BLaER1 (cell line): ENCODE results near the gene MKX.
"Not testable (repeated sequence)": the region's sequence is repeated elsewhere in the genome, so short reads cannot be mapped to it uniquely, and the experiment has no call there.

Experiments used
- H3K27ac ChIP-seq: shearing (Covaris generic); formaldehyde crosslinking; 2 replicates; pipeline ENCODE4 v1.8.1; 2022
- H3K27me3 ChIP-seq: shearing (Covaris generic); formaldehyde crosslinking; 2 replicates; pipeline ENCODE4 v1.8.1; 2022
- H3K36me3 ChIP-seq: shearing (Covaris generic); formaldehyde crosslinking; 2 replicates; pipeline ENCODE4 v1.8.1; 2022
- H3K4me1 ChIP-seq: shearing (Covaris generic); formaldehyde crosslinking; 2 replicates; pipeline ENCODE4 v1.8.1; 2022
- H3K4me2 ChIP-seq: shearing (Covaris generic); formaldehyde crosslinking; 2 replicates; pipeline ENCODE4 v1.8.1; 2022
- H3K4me3 ChIP-seq: shearing (Covaris generic); formaldehyde crosslinking; 2 replicates; pipeline ENCODE4 v1.8.1; 2022
- H3K9ac ChIP-seq: shearing (Covaris generic); formaldehyde crosslinking; 2 replicates; pipeline ENCODE4 v1.8.1; 2022
- H3K9me3 ChIP-seq: shearing (Covaris generic); formaldehyde crosslinking; 2 replicates; pipeline ENCODE4 v1.8.1; 2022
- H4K20me1 ChIP-seq: shearing (Covaris generic); formaldehyde crosslinking; 2 replicates; pipeline ENCODE4 v1.8.1; 2022
- Cebpa-rat ChIP-seq: shearing (Covaris generic); IDR thresholded peaks from 2 replicates; pipeline ENCODE4 v1.8.1; 2022

Gene MKX

GRCh38 chr10:27696466-27696865 is 49.2 kb downstream of the MKX start:
- Histone ChIP-seq H3K9me3 (no peaks in the 10 kb centered on the region), H3K27ac (no peak overlapping the region), H3K4me2 (no peak overlapping the region), H3K4me1 (no peaks in the 10 kb centered on the region), H4K20me1 (no peaks in the 10 kb centered on the region), H3K9ac (no peak overlapping the region), H3K36me3 (no peaks in the 10 kb centered on the region), H3K4me3 (no peak overlapping the region), H3K27me3 (no peaks in the 10 kb centered on the region)
- no peak for TF ChIP-seq Cebpa-rat

- no peak overlapping the region for H3K9ac ChIP-seq
- H3K27me3 ChIP-seq = no peaks in the 10 kb centered on the region
- no peaks in the 10 kb centered on the region for H3K36me3 ChIP-seq
- no peaks in the 10 kb centered on the region for H4K20me1 ChIP-seq
- H3K4me1 ChIP-seq = no peaks in the 10 kb centered on the region
- no peak overlapping the region for H3K27ac ChIP-seq
- peaks cover 3% of the 10 kb centered on the region; the same call in 1 of the 2 replicates for H3K9me3 ChIP-seq
- no peak overlapping the region for H3K4me3 ChIP-seq
- no peak overlapping the region for H3K4me2 ChIP-seq
- no peak for TF ChIP-seq Cebpa-rat
Observed at GRCh38 chr10:27695706-27696105, 49.9 kb downstream of the MKX start.

- Histone ChIP-seq H3K4me3 (no peak overlapping the region), H3K9me3 (peaks cover 9% of the 10 kb centered on the region; the same call in 1 of the 2 replicates), H3K4me1 (no peaks in the 10 kb centered on the region), H4K20me1 (no peaks in the 10 kb centered on the region), H3K9ac (no peak overlapping the region), H3K36me3 (no peaks in the 10 kb centered on the region), H3K4me2 (no peak overlapping the region), H3K27ac (no peak overlapping the region), H3K27me3 (no peaks in the 10 kb centered on the region)
- TF ChIP-seq Cebpa-rat = no peak
Observed at GRCh38 chr10:27695088-27695487, 50.5 kb downstream of the MKX start.

GRCh38 chr10:27692663-27693062 is 53.0 kb downstream of the MKX start:
- peaks cover 22% of the 10 kb centered on the region for H3K9me3 ChIP-seq
- no peak overlapping the region for H3K9ac ChIP-seq
- peaks cover under 1% of the 10 kb centered on the region; the same call in 1 of the 2 replicates for H3K4me1 ChIP-seq
- no peak overlapping the region for H3K4me3 ChIP-seq
- no peaks in the 10 kb centered on the region for H3K27me3 ChIP-seq
- no peak overlapping the region for H3K27ac ChIP-seq
- H4K20me1 ChIP-seq = no peaks in the 10 kb centered on the region
- H3K4me2 ChIP-seq = no peak overlapping the region
- TF ChIP-seq Cebpa-rat = no peak
- no peaks in the 10 kb centered on the region for H3K36me3 ChIP-seq

- Histone ChIP-seq H3K9ac (no peak overlapping the region), H4K20me1 (no peaks in the 10 kb centered on the region), H3K27ac (no peak overlapping the region), H3K36me3 (no peaks in the 10 kb centered on the region), H3K4me3 (no peak overlapping the region), H3K4me1 (peaks cover 6% of the 10 kb centered on the region; the same call in 1 of the 2 replicates), H3K4me2 (no peak overlapping the region), H3K9me3 (peaks cover 30% of the 10 kb centered on the region), H3K27me3 (no peaks in the 10 kb centered on the region)
- no peak for TF ChIP-seq Cebpa-rat
Observed at GRCh38 chr10:27688991-27689390, 56.6 kb downstream of the MKX start.

- no peak for TF ChIP-seq Cebpa-rat
- peaks cover 30% of the 10 kb centered on the region for H3K9me3 ChIP-seq
- H3K4me2 ChIP-seq = no peak overlapping the region
- H3K27ac ChIP-seq = no peak overlapping the region
- no peak overlapping the region for H3K4me3 ChIP-seq
- H4K20me1 ChIP-seq = no peaks in the 10 kb centered on the region
- no peaks in the 10 kb centered on the region for H3K36me3 ChIP-seq
- no peaks in the 10 kb centered on the region for H3K27me3 ChIP-seq
- peaks cover 6% of the 10 kb centered on the region; the same call in 1 of the 2 replicates for H3K4me1 ChIP-seq
- no peak overlapping the region for H3K9ac ChIP-seq
Observed at GRCh38 chr10:27688276-27688675, 57.3 kb downstream of the MKX start.

GRCh38 chr10:27687743-27688142 is 57.9 kb downstream of the MKX start:
- H3K36me3 ChIP-seq = no peaks in the 10 kb centered on the region
- no peak for TF ChIP-seq Cebpa-rat
- no peaks in the 10 kb centered on the region for H4K20me1 ChIP-seq
- H3K9me3 ChIP-seq = peaks cover 30% of the 10 kb centered on the region
- H3K9ac ChIP-seq = no peak overlapping the region
- H3K4me1 ChIP-seq = peaks cover 6% of the 10 kb centered on the region; the same call in 1 of the 2 replicates
- no peaks in the 10 kb centered on the region for H3K27me3 ChIP-seq
- H3K4me3 ChIP-seq = no peak overlapping the region
- no peak overlapping the region for H3K4me2 ChIP-seq
- H3K27ac ChIP-seq = no peak overlapping the region

GRCh38 chr10:27687326-27687725 is 58.3 kb downstream of the MKX start:
- Histone ChIP-seq H3K36me3 (no peaks in the 10 kb centered on the region), H4K20me1 (no peaks in the 10 kb centered on the region), H3K4me2 (no peak overlapping the region), H3K9me3 (peaks cover 30% of the 10 kb centered on the region), H3K9ac (no peak overlapping the region), H3K27ac (no peak overlapping the region), H3K4me3 (no peak overlapping the region), H3K27me3 (no peaks in the 10 kb centered on the region), H3K4me1 (peaks cover 6% of the 10 kb centered on the region; the same call in 1 of the 2 replicates)
- TF ChIP-seq Cebpa-rat = no peak

GRCh38 chr10:27685681-27686080 is 59.9 kb downstream of the MKX start:
- Histone ChIP-seq H3K27ac (no peak overlapping the region), H3K9me3 (peaks cover 26% of the 10 kb centered on the region), H3K4me2 (no peak overlapping the region), H3K4me3 (no peak overlapping the region), H3K27me3 (no peaks in the 10 kb centered on the region), H4K20me1 (no peaks in the 10 kb centered on the region), H3K4me1 (peaks cover 6% of the 10 kb centered on the region; the same call in 1 of the 2 replicates), H3K36me3 (no peaks in the 10 kb centered on the region), H3K9ac (no peak overlapping the region)
- no peak for TF ChIP-seq Cebpa-rat

GRCh38 chr10:27683226-27683625 is 62.4 kb downstream of the MKX start:
- Histone ChIP-seq H3K4me1 (peaks cover 6% of the 10 kb centered on the region; the same call in 1 of the 2 replicates), H3K4me2 (no peak overlapping the region), H3K9ac (no peak overlapping the region), H3K27ac (no peak overlapping the region), H3K36me3 (no peaks in the 10 kb centered on the region), H3K4me3 (no peak overlapping the region), H3K27me3 (no peaks in the 10 kb centered on the region), H4K20me1 (no peaks in the 10 kb centered on the region), H3K9me3 (peaks cover 9% of the 10 kb centered on the region; the same call in 1 of the 2 replicates)
- no peak for TF ChIP-seq Cebpa-rat

- H4K20me1 ChIP-seq, H3K36me3 ChIP-seq, H3K4me1 ChIP-seq, H3K9me3 ChIP-seq, H3K9ac ChIP-seq, H3K4me3 ChIP-seq, H3K4me2 ChIP-seq, H3K27ac ChIP-seq, H3K27me3 ChIP-seq: not testable (repeated sequence)
Observed at GRCh38 chr10:27681795-27682194, 63.8 kb downstream of the MKX start.
